T-cell (primary cell): ENCODE data around the gene TCTN1. TPM values are rescaled to one million over a fixed set of nuclear protein-coding genes. Genes with fewer than 3 reads are reported as not detected.
A peak's percentile ranks its signal among the peaks of the same experiment; 100 is the strongest.

Experiments used
- ATAC-seq, 4 experiments: fragments of 200-7000 bp in 3 of 4; fragments of 150-1000 bp in 1 of 4; cut with Tn5 transposase; replicated peaks in 1 of 4; 1 replicate in 3 of 4; 2 replicates in 1 of 4; pipeline ENCODE4 v1.10.0; 2021; ENCODE audit warnings: moderate library complexity in 3 of 4, mild to moderate bottlenecking in 2 of 4, moderate number of reproducible peaks in 1 of 4
- CTCF ChIA-PET, 2 donors: fragments of 300-600 bp; sonication (Branson Sonifier 250); formaldehyde crosslinking; loops; one replicate each; lab custom pipeline; 2022; ENCODE audit warnings: antibody characterized with exemption in 2 of 2; lab: Charles Lee
- POLR2A ChIA-PET, 2 donors: fragments of 300-600 bp; sonication (Branson Sonifier 250); formaldehyde crosslinking; loops; one replicate each; lab custom pipeline; 2022; ENCODE audit warnings: antibody characterized with exemption in 2 of 2; lab: Charles Lee
- DNase-seq, 35 experiments: peaks; one replicate each; pipeline versions ENCODE4 v3.0.0 to v3.0.0-alpha.2; 2013 to 2023
- H3K27ac ChIP-seq: one replicate; pipeline ENCODE4 v1.5.1; 2013; ENCODE audit warnings: low read length
- H3K27me3 ChIP-seq, 2 experiments: replicated peaks in 1 of 2; 1 replicate in 1 of 2; 2 replicates in 1 of 2; pipeline versions ENCODE4 v1.6.1 to v1.7.0; 2013; ENCODE audit warnings: low read length in 1 of 2, mixed read lengths in 1 of 2; ENCODE audit not compliant: control insufficient read depth in 2 of 2, insufficient read depth in 2 of 2; ENCODE audit errors: extremely low read depth in 1 of 2
- H3K36me3 ChIP-seq, 2 donors: 1 replicate in 1 of 2; 2 replicates in 1 of 2; pipeline versions ENCODE4 v1.6.1 to v1.7.0; 2013; ENCODE audit warnings: low read length in 1 of 2; ENCODE audit not compliant: control insufficient read depth in 2 of 2, insufficient read depth in 1 of 2; ENCODE audit errors: extremely low read depth in 1 of 2
- H3K4me1 ChIP-seq, 2 experiments: 1 replicate in 1 of 2; 2 replicates in 1 of 2; pipeline versions ENCODE4 v1.6.1 to v1.7.0; 2013; ENCODE audit warnings: low read length in 2 of 2, mixed read lengths in 1 of 2; ENCODE audit not compliant: insufficient read depth in 2 of 2, control insufficient read depth in 1 of 2; ENCODE audit errors: extremely low read depth in 1 of 2
- H3K4me3 ChIP-seq, 2 donors: 1 replicate in 1 of 2; 2 replicates in 1 of 2; pipeline versions ENCODE4 v1.5.1 to v1.7.0; 2013; ENCODE audit warnings: mild to moderate bottlenecking in 2 of 2, low read length in 1 of 2, moderate library complexity in 1 of 2; ENCODE audit not compliant: control insufficient read depth in 1 of 2; ENCODE audit errors: extremely low read depth in 1 of 2
- H3K9me3 ChIP-seq: 2 replicates; pipeline ENCODE4 v1.7.0; 2013
- H3K27ac Mint-ChIP-seq, 2 donors: one replicate each; pipeline ENCODE4 v1.8.0; 2020 to 2021; ENCODE audit warnings: mild to moderate bottlenecking in 2 of 2, mixed read lengths in 2 of 2
- H3K27me3 Mint-ChIP-seq, 2 donors: one replicate each; pipeline ENCODE4 v1.8.0; 2021 to 2022; ENCODE audit warnings: mixed read lengths in 2 of 2
- H3K36me3 Mint-ChIP-seq: one replicate; pipeline ENCODE4 v1.8.0; 2021; ENCODE audit warnings: mixed read lengths
- H3K4me1 Mint-ChIP-seq, 3 donors: one replicate each; pipeline ENCODE4 v1.8.0; 2020 to 2022; ENCODE audit warnings: mixed read lengths in 3 of 3, mild to moderate bottlenecking in 1 of 3
- H3K4me3 Mint-ChIP-seq, 3 donors: one replicate each; pipeline ENCODE4 v1.8.0; 2020 to 2022; ENCODE audit warnings: mild to moderate bottlenecking in 3 of 3, mixed read lengths in 3 of 3, moderate library complexity in 3 of 3
- H3K9me3 Mint-ChIP-seq, 3 donors: one replicate each; pipeline ENCODE4 v1.8.0; 2020 to 2022; ENCODE audit warnings: mixed read lengths in 3 of 3
- WGBS: methylation state at CpG from one replicate; pipeline ENCODE4 v1.1.5; 2013; ENCODE audit warnings: missing lambda C conversion rate; ENCODE audit not compliant: insufficient coverage; 5-methylcytosine and 5-hydroxymethylcytosine counted together
- total RNA-seq, 35 experiments: library from RNA in 6 of 35; stranded (reverse) in 6 of 35; fragments of 120-200 nt in 1 of 35; gene quantifications; one replicate each; pipeline versions ENCODE4 v1.2.1 to v1.2.4 and lab custom pipeline; 2013 to 2026

The TCTN1 gene
- total RNA-seq, 5 donors from 2014 or later (not counting 1 experiment from before 2014, with no cell fraction given): 8.8 to 14.1 (median 11.5) TPM

DNA sequence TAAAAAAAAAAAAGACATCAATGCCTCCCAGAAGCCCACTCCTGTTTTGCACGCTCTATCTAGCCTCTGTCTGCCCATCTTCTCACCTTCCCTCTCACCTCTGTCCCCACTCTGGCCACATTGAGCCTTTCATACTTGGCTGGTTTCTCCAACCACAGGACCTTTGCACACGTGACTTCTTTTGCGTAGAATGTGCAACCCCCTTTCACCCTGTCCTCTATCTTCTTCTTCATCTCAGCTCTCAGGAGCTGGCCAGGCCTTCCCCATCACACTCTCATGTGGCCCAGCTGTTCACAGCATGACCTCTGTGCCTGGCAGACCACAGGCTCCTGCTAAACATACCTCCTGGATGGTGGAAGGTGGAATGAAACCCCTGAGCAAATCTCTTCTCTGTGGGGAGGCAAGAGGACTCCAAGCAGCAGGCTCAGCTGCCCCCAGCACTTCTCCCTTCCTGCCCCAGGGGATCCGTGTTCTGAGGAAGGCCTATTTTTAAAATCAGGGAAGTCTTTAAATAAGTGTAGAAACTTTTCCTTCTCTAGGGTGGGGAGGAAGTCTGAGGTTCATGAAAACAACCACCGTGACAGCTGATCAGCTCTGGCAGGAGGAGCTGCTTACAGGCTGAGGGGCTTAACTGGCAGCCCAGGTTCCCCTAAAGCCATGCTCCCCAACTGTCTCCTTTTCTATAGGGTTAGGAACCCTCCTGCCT is 63.4 kb downstream of the TCTN1 start:
- Mint-ChIP-seq H3K9me3 (peaks cover 3 to 7% (median 4%) of the 10 kb centered on the region in 3 donors), H3K4me3 (peak overlapping the region; percentile 32 to 74 (median 44)), H3K4me1 (peaks cover 26 to 57% (median 38%) of the 10 kb centered on the region in 3 donors), H3K27ac (peak overlapping the region; percentile 87 to 91), H3K36me3 (peaks cover 26% of the 10 kb centered on the region), H3K27me3 (no peaks in the 10 kb centered on the region)
- Histone ChIP-seq H3K4me1 (peaks cover 23 to 36% of the 10 kb centered on the region in 2 experiments), H3K27me3 (no peaks in the 10 kb centered on the region), H3K27ac (peak overlapping the region; percentile 35), H3K4me3 (peak overlapping the region in 1 of 2 donors; percentile 35), H3K9me3 (no peaks in the 10 kb centered on the region), H3K36me3 (peaks cover under 1 to 3% of the 10 kb centered on the region in 2 donors)
- ATAC-seq: peak; percentile 64 to 79 (median 71)
- CTCF ChIA-PET: interaction anchor here (0.5 to 0.6 kb wide), 3 partner anchors 20 to 85 kb away, joined by 3 read pairs; no protein-coding TSS in a partner anchor
- POLR2A ChIA-PET: interaction anchor here in 1 of 2 donors (0.7 kb wide), 1 partner anchor 135 kb away, joined by 3 read pairs; no protein-coding TSS in a partner anchor
- DNase-seq: peak in 1 of 35 experiments; percentile 28
- WGBS: 43% methylated on average over 3 of the region's 5 CpGs

DNA sequence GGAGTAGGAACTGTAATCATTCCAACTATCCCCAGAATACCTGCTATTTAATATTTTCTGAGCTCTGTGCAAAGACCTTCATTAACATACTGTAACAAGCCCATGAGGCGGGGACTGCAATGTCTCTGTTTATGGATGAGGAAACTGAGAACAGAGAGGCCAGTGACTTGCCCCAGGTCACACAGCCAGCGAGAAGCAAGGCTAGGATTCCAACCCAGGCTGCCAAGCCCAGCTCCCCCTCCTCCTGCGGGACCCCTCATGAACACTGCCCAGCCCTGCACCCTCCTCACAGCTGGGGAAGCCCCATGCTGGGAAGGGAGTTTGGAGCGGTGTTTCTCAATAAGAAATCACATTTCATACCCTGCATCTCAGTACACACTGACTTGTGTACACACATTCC is 64.1 kb downstream of the TCTN1 start:
- ChIA-PET CTCF (interaction anchor here (0.6 to 0.7 kb wide), 4 partner anchors 13 to 74 kb away, joined by 3 to 4 read pairs (median 3); no protein-coding TSS in a partner anchor), POLR2A (interaction anchor here in 1 of 2 donors (0.7 kb wide), 1 partner anchor 134 kb away, joined by 3 read pairs; no protein-coding TSS in a partner anchor)
- Mint-ChIP-seq H3K4me1 (peaks cover 26 to 53% (median 38%) of the 10 kb centered on the region in 3 donors), H3K27me3 (no peaks in the 10 kb centered on the region), H3K27ac (peak overlapping the region; percentile 87 to 91), H3K36me3 (peaks cover 25% of the 10 kb centered on the region), H3K4me3 (peak overlapping the region in 1 of 3 donors; percentile 74), H3K9me3 (peaks cover 3 to 7% (median 4%) of the 10 kb centered on the region in 3 donors)
- H3K9me3 ChIP-seq: no peaks in the 10 kb centered on the region
- ATAC-seq (peak in 1 of 4 experiments; percentile 13), DNase-seq (no peak)
- no peaks in the 10 kb centered on the region for H3K27me3 ChIP-seq
- no CpG with 5 or more reads among the region's 4 CpGs for WGBS
- H3K4me3 ChIP-seq: peak overlapping the region in 1 of 2 donors; percentile 35
- H3K27ac ChIP-seq: peak overlapping the region; percentile 35
- peaks cover 23 to 36% of the 10 kb centered on the region in 2 experiments for H3K4me1 ChIP-seq
- H3K36me3 ChIP-seq: peaks cover 3% of the 10 kb centered on the region in 2 donors

DNA sequence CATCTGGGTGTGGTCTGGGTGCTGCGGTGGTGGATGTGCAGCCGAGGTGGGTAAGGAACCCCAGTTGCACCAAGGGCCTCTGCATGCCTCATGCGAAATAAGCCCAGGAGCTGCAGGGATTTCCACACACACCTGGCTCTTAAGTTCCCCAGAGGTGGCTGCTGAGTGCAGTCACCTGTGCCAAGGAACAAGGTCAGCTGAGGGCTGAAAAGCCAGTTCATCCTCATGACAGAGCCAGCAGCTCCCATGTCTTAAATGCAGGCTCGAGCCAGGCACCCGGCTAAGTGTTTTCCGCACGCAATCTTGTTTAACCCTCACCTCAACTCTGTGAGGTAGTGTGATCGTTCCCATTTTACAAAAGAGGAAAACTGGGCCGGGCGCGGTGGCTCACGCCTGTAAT is 65.3 kb downstream of the TCTN1 start:
- WGBS: 90% methylated on average over 3 of the region's 12 CpGs

GRCh38 chr12:110680032-110680431 is 66.1 kb downstream of the TCTN1 start:
- peaks cover 29 to 43% (median 38%) of the 10 kb centered on the region in 3 donors for H3K4me1 Mint-ChIP-seq
- no peaks in the 10 kb centered on the region for H3K27me3 Mint-ChIP-seq
- ATAC-seq (no peak), DNase-seq (no peak)
- Histone ChIP-seq H3K4me3 (no peak overlapping the region), H3K9me3 (no peaks in the 10 kb centered on the region), H3K36me3 (peaks cover 3 to 5% of the 10 kb centered on the region in 2 donors), H3K27me3 (no peaks in the 10 kb centered on the region), H3K4me1 (peaks cover 23 to 36% of the 10 kb centered on the region in 2 experiments), H3K27ac (no peak overlapping the region)
- peaks cover 23% of the 10 kb centered on the region for H3K36me3 Mint-ChIP-seq
- no peak overlapping the region for H3K4me3 Mint-ChIP-seq
- peak overlapping the region; percentile 36 to 52 for H3K27ac Mint-ChIP-seq
- H3K9me3 Mint-ChIP-seq: no peaks in the 10 kb centered on the region
- ChIA-PET CTCF (interaction anchor here in 1 of 2 donors (0.6 to 0.8 kb wide), 2 partner anchors 495 to 865 kb away, joined by 4 to 6 read pairs; no protein-coding TSS in a partner anchor), POLR2A (interaction anchor here in 1 of 2 donors (0.6 kb wide), 1 partner anchor 18 kb away, joined by 8 read pairs; no protein-coding TSS in a partner anchor)
- 89% methylated on average over 1 of the region's 1 CpG for WGBS

More for the DNA sequence above, 65.3 kb downstream of the TCTN1 start:
- Histone ChIP-seq H3K27ac (no peak overlapping the region), H3K36me3 (peaks cover 3% of the 10 kb centered on the region in 2 donors), H3K4me3 (no peak overlapping the region), H3K27me3 (no peaks in the 10 kb centered on the region), H3K4me1 (peaks cover 23 to 36% of the 10 kb centered on the region in 2 experiments), H3K9me3 (no peaks in the 10 kb centered on the region)
- peaks cover 26 to 45% (median 38%) of the 10 kb centered on the region in 3 donors for H3K4me1 Mint-ChIP-seq
- ChIA-PET POLR2A (no interaction called here), CTCF (no interaction called here)
- ATAC-seq: no peak
- H3K9me3 Mint-ChIP-seq: peaks cover 3 to 6% (median 4%) of the 10 kb centered on the region in 3 donors
- no peak overlapping the region for H3K4me3 Mint-ChIP-seq
- no peaks in the 10 kb centered on the region for H3K27me3 Mint-ChIP-seq
- no peak overlapping the region for H3K27ac Mint-ChIP-seq
- DNase-seq: no peak
- H3K36me3 Mint-ChIP-seq: peaks cover 26% of the 10 kb centered on the region

DNA sequence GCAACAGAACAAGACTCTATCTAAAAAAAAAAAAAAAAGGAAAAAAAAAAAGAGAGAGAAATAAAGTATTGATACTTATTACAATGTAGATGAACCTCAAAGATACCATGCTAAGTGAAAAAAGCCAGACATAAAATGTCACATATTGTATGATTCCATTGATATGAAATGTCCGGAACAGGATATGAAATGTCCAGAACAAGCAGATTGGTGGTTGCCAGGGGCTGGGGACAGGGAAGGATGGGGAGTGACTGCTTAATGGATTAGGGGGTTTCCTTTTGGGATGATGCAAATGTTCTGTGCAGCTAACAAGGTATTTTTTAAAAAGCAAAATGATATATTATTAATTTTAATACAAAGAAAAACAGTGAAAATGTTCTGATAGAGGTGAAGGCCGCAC is 70.0 kb downstream of the TCTN1 start:
- ATAC-seq (no peak), DNase-seq (no peak)
- Histone ChIP-seq H3K27ac (no peak overlapping the region), H3K9me3 (no peaks in the 10 kb centered on the region), H3K27me3 (no peaks in the 10 kb centered on the region), H3K36me3 (peaks cover 5 to 8% of the 10 kb centered on the region in 2 donors), H3K4me1 (peaks cover 8 to 26% of the 10 kb centered on the region in 2 experiments), H3K4me3 (no peak overlapping the region)
- 86% methylated on average over 1 of the region's 2 CpGs for WGBS
- Mint-ChIP-seq H3K9me3 (no peaks in the 10 kb centered on the region), H3K27ac (no peak overlapping the region), H3K4me1 (peaks cover 26 to 44% (median 26%) of the 10 kb centered on the region in 3 donors), H3K27me3 (no peaks in the 10 kb centered on the region), H3K36me3 (peaks cover 31% of the 10 kb centered on the region), H3K4me3 (no peak overlapping the region)
- CTCF ChIA-PET: interaction anchor here in 1 of 2 donors (0.7 kb wide), 1 partner anchor 862 kb away, joined by 5 read pairs; no protein-coding TSS in a partner anchor
- POLR2A ChIA-PET: no interaction called here

DNA sequence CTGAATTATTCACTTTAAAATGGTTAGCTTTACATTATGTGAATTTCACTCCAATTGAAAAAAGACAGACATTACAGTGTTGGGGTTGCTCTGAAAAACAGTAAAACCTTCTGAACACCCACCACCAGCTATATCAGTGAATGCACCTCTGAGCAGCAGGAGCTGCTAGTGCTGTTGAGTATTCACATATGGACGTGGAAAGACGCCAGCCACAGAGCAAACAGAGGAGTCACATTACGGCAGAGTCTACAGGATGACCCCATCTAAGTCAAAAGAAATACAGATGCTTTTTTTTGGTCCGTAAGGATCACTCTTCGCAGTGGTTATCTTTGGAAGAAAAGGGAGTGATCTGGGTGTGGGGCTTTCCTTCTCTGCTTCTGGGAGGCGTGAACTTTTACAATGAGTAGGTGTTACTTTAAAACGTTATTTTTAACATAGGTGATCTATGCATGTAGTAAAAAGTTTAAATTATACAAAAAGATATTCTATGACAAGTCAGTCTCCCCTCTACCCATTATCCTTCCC is 70.4 kb downstream of the TCTN1 start:
- 84% methylated on average over 3 of the region's 7 CpGs for WGBS
- ChIA-PET POLR2A (no interaction called here), CTCF (no interaction called here)
- DNase-seq (no peak), ATAC-seq (no peak)
- H3K27ac Mint-ChIP-seq: no peak overlapping the region
- H3K27me3 Mint-ChIP-seq: no peaks in the 10 kb centered on the region
- no peak overlapping the region for H3K4me3 Mint-ChIP-seq
- H3K4me1 ChIP-seq: peaks cover 4 to 24% of the 10 kb centered on the region in 2 experiments
- no peak overlapping the region for H3K27ac ChIP-seq
- no peaks in the 10 kb centered on the region for H3K9me3 Mint-ChIP-seq
- no peaks in the 10 kb centered on the region for H3K9me3 ChIP-seq
- H3K36me3 ChIP-seq: peaks cover 5% of the 10 kb centered on the region in 2 donors
- H3K4me1 Mint-ChIP-seq: peaks cover 27 to 44% (median 27%) of the 10 kb centered on the region in 3 donors
- H3K4me3 ChIP-seq: no peak overlapping the region
- peaks cover 31% of the 10 kb centered on the region for H3K36me3 Mint-ChIP-seq
- no peaks in the 10 kb centered on the region for H3K27me3 ChIP-seq
